ENCODE data around the gene MED12L. TPM values are rescaled to one million over a fixed set of nuclear protein-coding genes. Genes with fewer than 3 reads are reported as not detected.

MED12L gene
- total RNA-seq, 6 donors from 2014 or later, result 0.27 to 1.5 (median 0.31) TPM; not detected in 2

- TF ChIP-seq POLR2A (IDR thresholded peaks at IDR 0.05) (no peak), POLR2AphosphoS5 (IDR thresholded peaks at IDR 0.05) (no peak), EP300 (IDR thresholded peaks at IDR 0.05) (no peak), CTCF (IDR thresholded peaks at IDR 0.05) (no peak)
- Histone ChIP-seq H3K27ac (no peak overlapping the region), H3K4me3 (no peak overlapping the region), H3K4me1 (no peaks in the 10 kb centered on the region), H3K27me3 (no peaks in the 10 kb centered on the region), H3K36me3 (no peaks in the 10 kb centered on the region), H3K9me3 (no peaks in the 10 kb centered on the region)
- WGBS, 2 donors, result 91 to 96% methylated on average over 4 of the region's 4 CpGs
- DNase-seq (no peak), ATAC-seq (ENCODE audit: low FRiP score in 2 of 2) (no peak)
These were observed 67.1 kb downstream of the MED12L start for GRCh38 chr3:151152455-151153079.

GRCh38 chr3:151154566-151154965 lies 69.1 kb downstream of the MED12L start:
- Histone ChIP-seq H3K27me3 (no peaks in the 10 kb centered on the region), H3K4me1 (no peaks in the 10 kb centered on the region), H3K9me3 (no peaks in the 10 kb centered on the region), H3K27ac (no peak overlapping the region), H3K36me3 (no peaks in the 10 kb centered on the region), H3K4me3 (no peak overlapping the region)
- no peak for DNase-seq
- ATAC-seq (ENCODE audit: low FRiP score in 2 of 2), result no peak
- WGBS, 2 donors, result 89 to 92% methylated on average over 6 of the region's 6 CpGs
- TF ChIP-seq CTCF (IDR thresholded peaks at IDR 0.05) (no peak), POLR2AphosphoS5 (IDR thresholded peaks at IDR 0.05) (no peak), POLR2A (IDR thresholded peaks at IDR 0.05) (no peak), EP300 (IDR thresholded peaks at IDR 0.05) (no peak)

- TF ChIP-seq POLR2AphosphoS5 (IDR thresholded peaks at IDR 0.05) (no peak), EP300 (IDR thresholded peaks at IDR 0.05) (no peak), CTCF (IDR thresholded peaks at IDR 0.05) (no peak), POLR2A (IDR thresholded peaks at IDR 0.05) (no peak)
- H3K36me3 ChIP-seq, result no peaks in the 10 kb centered on the region
- ATAC-seq (ENCODE audit: low FRiP score in 2 of 2), result no peak
- H3K9me3 ChIP-seq, result no peaks in the 10 kb centered on the region
- DNase-seq, result no peak
- 60 to 67% methylated on average over 8 of the region's 8 CpGs for WGBS, 2 donors
- H3K27ac ChIP-seq, result no peak overlapping the region
- no peak overlapping the region for H3K4me3 ChIP-seq
- no peaks in the 10 kb centered on the region for H3K4me1 ChIP-seq
- H3K27me3 ChIP-seq, result no peaks in the 10 kb centered on the region
These were observed 70.1 kb downstream of the MED12L start for GRCh38 chr3:151155409-151156128.

- Histone ChIP-seq H3K36me3 (no peaks in the 10 kb centered on the region), H3K27ac (no peak overlapping the region), H3K9me3 (no peaks in the 10 kb centered on the region), H3K4me1 (no peaks in the 10 kb centered on the region), H3K4me3 (no peak overlapping the region), H3K27me3 (no peaks in the 10 kb centered on the region)
- peak in 4 of 6 experiments; percentile 24 to 44 (median 35) for TF ChIP-seq CTCF (IDR thresholded peaks at IDR 0.05)
- no peak for TF ChIP-seq POLR2A (IDR thresholded peaks at IDR 0.05)
- no peak for TF ChIP-seq EP300 (IDR thresholded peaks at IDR 0.05)
- 33 to 35% methylated on average over 3 of the region's 3 CpGs for WGBS, 2 donors
- ATAC-seq (ENCODE audit: low FRiP score in 2 of 2) (peak; percentile 62 to 66), DNase-seq (no peak)
These were observed 71.3 kb downstream of the MED12L start for GRCh38 chr3:151156618-151157216.

All from upper lobe of left lung (tissue), 6 donors.